Activated CD8-positive, alpha-beta memory T cell treated with anti-CD3 and anti-CD28 coated beads, Interleukin-2, amount 50 U/mL, for 48 hours (primary cell): Measurements from ENCODE around the gene BOD1.
A peak's percentile ranks its signal among the peaks of the same experiment; 100 is the strongest.

Source experiments
- DNase-seq: peaks from one replicate; pipeline ENCODE4 v3.0.0-alpha.2; 2020

Gene BOD1

GRCh38 chr5:173638126-173639040 lies 21.9 kb upstream of the BOD1 start:
- no peak for DNase-seq

- DNase-seq: no peak
These were observed 20.9 kb upstream of the BOD1 start for GRCh38 chr5:173637340-173637739.

GRCh38 chr5:173634465-173634983 lies 18.1 kb upstream of the BOD1 start:
- DNase-seq: no peak

DNA sequence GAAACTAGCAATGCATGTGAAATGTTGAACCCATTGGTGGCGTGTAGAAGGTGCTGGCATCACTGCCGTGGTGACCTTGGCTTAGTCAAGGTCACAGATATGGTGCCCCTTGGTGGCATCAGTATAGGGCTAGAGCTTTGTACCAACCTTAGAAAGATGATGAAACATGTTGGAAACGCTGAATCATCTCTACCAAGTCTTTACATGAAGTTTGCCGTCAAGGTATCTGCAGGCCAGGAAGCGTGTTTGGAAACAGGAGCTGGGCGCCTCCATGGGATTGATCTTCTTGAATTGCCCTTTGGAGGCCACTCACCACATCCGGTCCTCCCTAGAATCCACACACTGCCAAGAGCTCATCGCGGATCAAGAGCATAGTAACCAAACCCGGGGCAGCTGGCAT lies 16.9 kb upstream of the BOD1 start:
- DNase-seq: no peak

- DNase-seq: no peak
These were observed 15.0 kb upstream of the BOD1 start for GRCh38 chr5:173631478-173631877.

DNA sequence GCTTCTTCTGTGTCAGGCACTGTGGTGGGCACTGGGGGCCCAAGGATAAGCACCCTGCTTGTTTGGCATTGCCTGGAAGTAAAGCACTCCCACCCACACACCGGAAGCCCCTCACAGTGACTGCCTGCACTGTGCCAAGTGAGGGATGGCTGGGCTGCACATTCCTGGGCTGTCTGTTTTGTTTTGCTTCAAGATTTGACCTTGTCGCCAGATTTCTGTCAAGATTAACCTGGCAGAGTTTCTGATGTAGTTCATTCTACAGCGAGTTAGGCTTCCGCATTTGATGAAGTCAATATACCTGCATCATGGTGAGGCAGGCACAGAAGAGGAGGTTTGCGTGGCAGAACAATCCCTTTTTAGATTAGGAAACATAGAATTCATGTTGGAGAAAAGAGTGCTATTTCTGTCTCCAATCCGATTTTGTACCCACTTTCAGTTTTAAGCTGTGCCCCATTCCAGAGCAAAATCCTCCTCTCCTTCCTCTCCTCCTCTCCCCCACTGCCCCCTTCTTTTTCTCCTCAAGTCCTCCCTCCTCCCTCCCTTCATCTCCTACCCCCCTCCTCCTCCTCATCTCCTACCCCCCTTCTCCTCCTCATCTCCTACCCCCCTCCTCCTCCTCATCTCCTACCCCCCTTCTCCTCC lies 14.4 kb upstream of the BOD1 start:
- DNase-seq: no peak

DNA sequence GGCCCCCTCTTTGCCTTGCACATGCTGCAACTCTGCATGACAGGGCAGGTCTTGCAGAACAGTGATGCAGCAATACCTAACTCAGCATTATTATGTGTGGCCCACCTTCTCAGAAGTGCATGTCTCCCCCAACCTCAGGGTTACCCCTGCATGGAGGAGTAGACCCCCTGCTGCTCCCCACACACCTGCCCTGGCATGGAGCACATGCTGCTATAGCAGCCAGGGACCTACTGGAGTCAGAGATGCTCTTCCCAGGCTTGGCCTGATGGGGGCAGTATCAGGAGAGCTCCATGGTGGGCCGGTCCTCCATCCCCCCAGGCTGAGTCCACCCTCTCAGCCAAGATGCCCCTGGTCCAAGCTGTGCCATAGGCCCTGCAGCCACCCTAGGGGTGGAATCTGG lies 13.2 kb upstream of the BOD1 start:
- no peak for DNase-seq

GRCh38 chr5:173628501-173628900 lies 12.1 kb upstream of the BOD1 start:
- no peak for DNase-seq

DNA sequence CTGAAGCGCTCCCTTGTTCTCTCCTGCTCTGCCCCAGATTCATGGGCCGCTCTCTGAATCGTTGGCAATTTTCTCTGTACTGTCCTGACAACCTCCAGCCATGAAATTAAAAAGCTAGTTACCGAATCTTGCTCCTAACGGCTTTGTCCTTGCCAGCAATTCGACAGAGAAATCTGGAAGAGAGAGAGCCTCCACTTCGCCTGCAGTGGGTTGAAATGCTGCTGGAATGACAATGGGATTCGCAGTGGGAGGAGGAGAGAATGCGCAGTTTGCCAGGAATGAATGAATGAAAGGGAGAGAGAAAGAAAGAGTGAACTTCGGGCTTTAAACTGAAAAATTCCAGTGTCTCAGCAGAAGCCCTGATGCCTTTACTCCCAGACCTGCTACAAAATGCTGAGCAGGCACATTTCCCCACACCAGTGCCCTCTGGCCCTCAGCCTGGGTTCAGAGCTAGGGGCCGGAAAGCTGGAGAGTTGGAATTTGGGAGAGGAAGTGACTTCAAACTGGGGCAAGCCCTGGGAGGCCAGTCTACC lies 11.5 kb upstream of the BOD1 start:
- no peak for DNase-seq

- DNase-seq: no peak
These were observed 10.8 kb upstream of the BOD1 start for GRCh38 chr5:173627271-173627670.

DNA sequence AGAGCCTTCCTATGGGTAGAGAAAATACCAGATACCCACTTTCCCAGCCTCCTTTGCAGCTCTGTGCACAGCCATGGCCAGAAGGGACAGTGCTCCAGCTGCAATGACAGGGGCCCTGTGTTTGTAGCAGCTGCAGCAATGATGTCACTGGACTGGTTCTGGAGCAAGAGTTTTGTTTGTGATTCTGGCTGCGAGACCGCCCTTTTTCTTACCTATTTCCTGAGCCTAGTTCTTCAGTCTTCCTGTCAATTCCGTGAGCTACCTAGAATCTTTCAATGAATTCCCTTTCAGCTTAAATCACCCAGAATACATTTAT lies 10.0 kb upstream of the BOD1 start:
- no peak for DNase-seq

GRCh38 chr5:173625673-173626504 lies 9.4 kb upstream of the BOD1 start:
- no peak for DNase-seq

GRCh38 chr5:173625261-173625660 lies 8.8 kb upstream of the BOD1 start:
- no peak for DNase-seq

GRCh38 chr5:173624282-173624681 lies 7.8 kb upstream of the BOD1 start:
- no peak for DNase-seq

- DNase-seq: no peak
These were observed 7.3 kb upstream of the BOD1 start for GRCh38 chr5:173623789-173624188.

GRCh38 chr5:173623296-173623771 lies 6.9 kb upstream of the BOD1 start:
- no peak for DNase-seq

DNA sequence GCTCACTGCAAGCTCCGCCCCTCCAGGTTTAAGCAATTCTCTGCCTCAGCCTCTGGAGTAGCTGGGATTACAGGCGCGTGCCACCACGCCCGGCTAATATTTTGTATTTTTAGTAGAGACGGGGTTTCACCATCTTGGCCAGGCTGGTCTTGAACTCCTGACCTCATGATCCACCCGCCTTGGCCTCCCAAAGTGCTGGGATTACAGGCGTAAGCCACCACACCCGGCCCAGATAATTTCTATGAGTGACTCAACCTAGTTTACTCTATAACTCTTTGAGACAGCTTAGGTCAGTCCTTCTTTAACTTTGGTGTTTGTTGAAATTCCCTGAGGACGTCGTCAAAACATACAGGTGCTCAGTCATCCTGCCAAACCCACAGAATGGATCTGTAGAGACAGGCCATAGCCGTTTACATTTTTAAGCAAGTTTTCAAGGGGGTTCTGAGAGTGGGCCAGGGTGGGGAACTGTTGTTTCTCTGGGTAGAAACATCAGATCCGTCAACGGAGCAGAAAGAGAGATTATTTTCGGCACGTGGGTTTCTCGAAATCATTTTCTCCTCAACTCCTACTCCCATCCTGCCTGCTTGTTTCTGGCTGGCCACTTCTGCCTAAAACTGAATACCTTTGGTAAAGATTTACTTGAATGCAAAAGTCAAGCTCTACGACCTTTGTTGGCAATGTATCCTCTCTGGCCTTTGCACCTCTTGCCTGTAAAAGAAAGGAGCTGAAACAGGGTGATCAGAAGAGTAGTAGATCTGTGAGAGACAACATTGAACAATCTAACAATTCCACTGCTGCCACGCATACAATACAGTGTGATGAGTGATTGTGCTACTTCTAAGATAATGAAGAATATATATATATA lies 6.0 kb upstream of the BOD1 start:
- no peak for DNase-seq

DNA sequence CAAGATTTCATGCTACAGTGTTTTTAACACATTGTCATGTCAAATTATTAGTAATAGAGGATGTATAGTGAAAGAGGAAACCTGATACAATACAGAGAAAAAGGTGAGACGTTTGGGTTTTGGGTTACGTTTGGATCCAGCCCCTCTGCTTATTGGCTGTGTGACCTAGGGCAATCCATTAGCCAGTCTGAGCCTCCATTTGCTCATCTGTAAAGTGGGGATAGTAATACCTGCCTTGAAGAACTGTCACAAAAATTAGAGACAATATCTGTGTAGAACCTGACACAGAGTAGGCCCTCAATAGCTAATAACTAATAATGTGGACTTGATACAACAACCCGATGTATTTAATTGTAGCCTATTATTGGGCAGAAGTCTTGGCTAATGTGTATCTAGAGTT lies 4.3 kb upstream of the BOD1 start:
- DNase-seq: no peak

GRCh38 chr5:173618927-173619519 lies 2.6 kb upstream of the BOD1 start:
- no peak for DNase-seq

GRCh38 chr5:173615884-173616576 lies 420 bp downstream of the BOD1 start:
- DNase-seq: peak; percentile 79

- no peak for DNase-seq
These were observed 1.9 kb downstream of the BOD1 start for GRCh38 chr5:173614591-173614990.
